Right lobe of liver (tissue), 4 donors: ENCODE results near the gene ARHGAP21.

Source experiments
- CTCF ChIP-seq, 4 donors: fragments of 200-600 bp in 3 of 4; fragments of 450-650 bp in 1 of 4; IDR thresholded peaks; one replicate each; pipeline versions ENCODE4 v1.5.1 to v1.8.0; 2016 to 2022; ENCODE audit warnings: antibody characterized with exemption in 4 of 4, mild to moderate bottlenecking in 2 of 4
- POLR2A ChIP-seq: fragments of 450-650 bp; IDR thresholded peaks from one replicate; pipeline ENCODE4 v1.6.1; 2017; ENCODE audit warnings: antibody characterized with exemption, mild to moderate bottlenecking
- donor health status: DM: no; HTN: no; CAD: no.
- donor health status: DM: no; HTN: no; CAD: no.
- donor health status: DM: no; HTN: yes; CAD: no.

DNA sequence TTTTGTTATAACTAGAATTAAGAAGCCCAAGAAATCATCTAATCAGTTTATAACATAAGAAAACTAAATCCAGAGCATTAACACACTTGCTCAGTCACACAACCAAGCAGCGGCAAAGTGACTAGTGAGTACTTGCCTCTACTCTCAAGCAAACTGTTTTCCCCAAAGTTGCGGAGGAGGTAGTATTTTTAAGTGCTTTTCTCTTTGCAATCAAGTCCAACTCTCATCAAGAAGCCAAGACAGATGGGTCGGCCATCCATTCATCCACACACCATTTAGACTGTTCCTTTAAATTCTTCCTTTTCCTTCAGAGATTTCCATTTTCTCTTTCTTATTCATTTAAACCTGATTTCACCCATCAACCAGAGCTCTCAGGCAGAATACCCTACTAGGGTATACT lies 25.4 kb downstream of the ARHGAP21 start:
- no peak for TF ChIP-seq CTCF (IDR thresholded peaks at IDR 0.05)
- no peak for TF ChIP-seq POLR2A
